ENCODE data around the gene NDUFA8. TPM values are rescaled to one million over a fixed set of nuclear protein-coding genes. Genes with fewer than 3 reads are reported as not detected.

Gene NDUFA8
- total RNA-seq, 1 experiment from 2014 or later: 70.7 TPM

- ChIA-PET CTCF (interaction anchor here (1.3 to 24.3 kb wide), 3 partner anchors 33 to 227 kb away, joined by 4 to 627 read pairs (median 366); no protein-coding TSS in a partner anchor), POLR2A (no interaction called here)
- H3K27ac Mint-ChIP-seq: no peak overlapping the region
- H3K9me3 Mint-ChIP-seq: no peaks in the 10 kb centered on the region
- DNase-seq (ENCODE audit: low spot score): no peak
- no peak overlapping the region for H3K4me3 Mint-ChIP-seq
- H3K36me3 Mint-ChIP-seq: no peaks in the 10 kb centered on the region
- no peak for ATAC-seq
- peaks cover 46% of the 10 kb centered on the region for H3K27me3 Mint-ChIP-seq (ENCODE audit: low read depth)
- TF ChIP-seq CBFB (CRISPR knock-in tag; IDR thresholded peaks at IDR 0.05; ENCODE audit: low read depth): no peak
- no peak for TF ChIP-seq ATF1 (CRISPR knock-in tag; IDR thresholded peaks at IDR 0.05)
- TF ChIP-seq ZNF425 (CRISPR knock-in tag; conservative IDR thresholded peaks at IDR 0.05): no peak
- no peak for TF ChIP-seq ZBTB43 (CRISPR knock-in tag; IDR thresholded peaks at IDR 0.05)
- no peak for TF ChIP-seq FOXP1 (CRISPR knock-in tag; IDR thresholded peaks at IDR 0.05; ENCODE audit: borderline replicate concordance)
- H3K4me1 Mint-ChIP-seq: peaks cover 62% of the 10 kb centered on the region
Observed at GRCh38 chr9:122129969-122130368, 29.6 kb downstream of the NDUFA8 start.

- H3K9me3 Mint-ChIP-seq: no peaks in the 10 kb centered on the region
- CTCF ChIA-PET: interaction anchor here (1.3 to 24.3 kb wide), 3 partner anchors 32 to 228 kb away, joined by 4 to 627 read pairs (median 366); no protein-coding TSS in a partner anchor
- H3K4me1 Mint-ChIP-seq: peaks cover 52% of the 10 kb centered on the region
- H3K27ac Mint-ChIP-seq: no peak overlapping the region
- H3K27me3 Mint-ChIP-seq (ENCODE audit: low read depth): peaks cover 54% of the 10 kb centered on the region
- POLR2A ChIA-PET: no interaction called here
- H3K36me3 Mint-ChIP-seq: no peaks in the 10 kb centered on the region
- DNase-seq (ENCODE audit: low spot score): no peak
- no peak overlapping the region for H3K4me3 Mint-ChIP-seq
- ATAC-seq: no peak
- TF ChIP-seq JUN (CRISPR knock-in tag; IDR thresholded peaks at IDR 0.05): no peak
- no peak for TF ChIP-seq AR (CRISPR knock-in tag; IDR thresholded peaks at IDR 0.05)
- no peak for TF ChIP-seq PRDM15 (CRISPR knock-in tag; IDR thresholded peaks at IDR 0.05)
- TF ChIP-seq SMAD3 (CRISPR knock-in tag; IDR thresholded peaks at IDR 0.05; ENCODE audit: borderline replicate concordance): no peak
- TF ChIP-seq OVOL2 (CRISPR knock-in tag; IDR thresholded peaks at IDR 0.05; ENCODE audit: borderline replicate concordance): no peak
- TF ChIP-seq MAX (CRISPR knock-in tag; IDR thresholded peaks at IDR 0.05): no peak
- no peak for TF ChIP-seq USF1 (CRISPR knock-in tag; IDR thresholded peaks at IDR 0.05)
- no peak for TF ChIP-seq SOX15 (CRISPR knock-in tag; IDR thresholded peaks at IDR 0.05)
- TF ChIP-seq ZMAT4 (CRISPR knock-in tag; IDR thresholded peaks at IDR 0.05): no peak
- TF ChIP-seq ZNF396 (CRISPR knock-in tag; IDR thresholded peaks at IDR 0.05; ENCODE audit: borderline replicate concordance): no peak
- TF ChIP-seq MLX (CRISPR knock-in tag; IDR thresholded peaks at IDR 0.05): no peak
- TF ChIP-seq FOXK1 (CRISPR knock-in tag; IDR thresholded peaks at IDR 0.05): no peak
- no peak for TF ChIP-seq ZNF425 (CRISPR knock-in tag; conservative IDR thresholded peaks at IDR 0.05)
- no peak for TF ChIP-seq ZNF121 (CRISPR knock-in tag; IDR thresholded peaks at IDR 0.05)
- TF ChIP-seq NFE2L1 (CRISPR knock-in tag; IDR thresholded peaks at IDR 0.05): no peak
- TF ChIP-seq MXD4 (CRISPR knock-in tag; IDR thresholded peaks at IDR 0.05; ENCODE audit: borderline replicate concordance): no peak
Observed at GRCh38 chr9:122128969-122129343, 30.6 kb downstream of the NDUFA8 start.

Data from WTC11 (cell line).